ENCODE measurements around the gene NEK11. TPM values are rescaled to one million over a fixed set of nuclear protein-coding genes. Genes with fewer than 3 reads are reported as not detected.

NEK11 gene
- total and polyA plus RNA-seq, 2 donors (not counting 3 experiments of a cell fraction or from before 2014, with no cell fraction given), result 1.7 to 4.3 TPM

DNA sequence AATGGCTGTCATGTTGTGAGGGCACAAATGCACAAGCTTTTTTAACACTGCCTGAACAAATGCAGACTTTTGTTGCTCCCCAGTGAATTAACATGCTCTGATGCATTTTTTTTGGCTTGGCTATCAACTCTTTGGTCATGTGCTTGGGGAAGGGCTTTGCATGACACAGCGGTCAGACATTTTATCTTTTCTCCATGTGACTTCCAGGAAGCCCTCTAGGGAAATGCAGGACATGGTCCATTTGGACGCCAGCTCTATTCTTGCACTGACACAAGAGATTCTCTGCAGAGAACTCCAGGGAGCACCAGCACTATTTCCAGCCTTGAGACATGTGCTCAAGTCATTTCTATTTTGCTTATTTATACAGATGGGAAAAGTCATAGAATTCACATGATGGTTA, 46.2 kb downstream of the NEK11 start:
- dilution Hi-C loops (cut with MboI; ENCODE audit: extremely low pct_ligation_motif_present, low sequenced_read_pairs), result no loop called here
- H3K9me1 ChIP-seq (replicated peaks; ENCODE audit: control insufficient read depth, extremely low read depth, insufficient read depth, low read length), result no peaks in the 10 kb centered on the region
- H3K36me3 ChIP-seq (ENCODE audit: control insufficient read depth in 2 of 2, extremely low read depth in 1 of 2, insufficient read depth in 2 of 2, low read length in 2 of 2), result no peaks in the 10 kb centered on the region
- no peaks in the 10 kb centered on the region for H3K9me3 ChIP-seq (replicated peaks; ENCODE audit: control insufficient read depth, insufficient read depth, low read length)
- no peaks in the 10 kb centered on the region for H3K27me3 ChIP-seq (ENCODE audit: control insufficient read depth in 2 of 2, insufficient read depth in 2 of 2, low read length in 2 of 2)
- H3K79me2 ChIP-seq (ENCODE audit: control insufficient read depth, insufficient read depth, low read length), result no peaks in the 10 kb centered on the region
- DNase-seq (ENCODE audit: low read depth, low spot score), result no peak
- no peak overlapping the region for H3K9ac ChIP-seq (replicated peaks; ENCODE audit: extremely low read depth, insufficient read depth, low read length)
- H3K4me3 ChIP-seq (replicated peaks in 1 of 3; ENCODE audit: insufficient read depth in 1 of 3, low read depth in 1 of 3, low read length in 3 of 3), result no peak overlapping the region
- H2AFZ ChIP-seq (ENCODE audit: low read depth, low read length), result no peak overlapping the region
- H3K4me1 ChIP-seq (ENCODE audit: control insufficient read depth, extremely low read depth, insufficient read depth, low read length), result peaks cover 12% of the 10 kb centered on the region
- intact Hi-C loops (cut with micrococcal nuclease), result no loop called here
- ChIA-PET POLR2A (no interaction called here), CTCF (no interaction called here)
- BruUV-seq (replicated peaks), result no TSS peak
- no peak for FAIRE-seq
- H4K20me1 ChIP-seq (replicated peaks; ENCODE audit: control insufficient read depth, extremely low read depth, insufficient read depth, low read length), result no peaks in the 10 kb centered on the region
- H3K27ac ChIP-seq (ENCODE audit: insufficient read depth, low read depth, low read length), result no peak overlapping the region
- TF ChIP-seq CTCF (IDR thresholded peaks at IDR 0.05; ENCODE audit: extremely low read depth in 1 of 2, insufficient read depth in 1 of 2, low read depth in 1 of 2, low read length in 2 of 2), result no peak
- no peak overlapping the region for H3K4me2 ChIP-seq (ENCODE audit: insufficient read depth, low read length)

DNA sequence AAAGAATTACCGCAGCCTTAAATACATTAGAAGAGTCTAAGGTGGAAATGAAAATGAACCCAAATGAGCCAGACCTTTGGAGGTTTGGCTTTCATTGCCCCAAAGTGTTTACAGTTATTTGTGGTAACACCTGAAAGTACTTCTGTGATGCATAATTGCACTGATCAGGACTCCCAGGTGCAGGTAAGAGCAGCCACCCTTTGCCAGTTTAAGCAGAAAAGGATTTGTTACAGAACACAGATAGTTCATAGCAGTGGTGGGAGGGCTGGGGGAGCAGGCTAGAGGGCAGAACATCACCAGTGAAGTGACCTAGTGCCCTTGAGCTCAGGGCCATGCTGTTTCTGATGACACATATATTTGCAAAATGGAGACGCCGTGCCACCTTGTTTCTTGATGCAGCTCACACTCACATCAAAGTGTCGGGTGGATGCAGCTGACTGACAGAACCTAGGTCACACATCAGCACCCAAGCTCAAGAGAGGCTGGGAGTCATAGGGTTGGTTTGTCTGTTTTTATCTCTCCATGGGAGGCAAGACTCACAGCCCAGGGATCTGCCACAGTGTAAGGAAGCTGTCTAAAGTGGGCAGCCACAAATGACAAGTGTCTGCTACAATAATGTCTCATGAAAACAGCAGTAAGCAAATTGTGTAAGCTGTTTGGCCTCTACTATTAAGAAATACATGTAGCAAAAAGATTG, 49.1 kb downstream of the NEK11 start:
- no peaks in the 10 kb centered on the region for H4K20me1 ChIP-seq (replicated peaks; ENCODE audit: control insufficient read depth, extremely low read depth, insufficient read depth, low read length)
- no peak overlapping the region for H3K9ac ChIP-seq (replicated peaks; ENCODE audit: extremely low read depth, insufficient read depth, low read length)
- POLR2A ChIA-PET, result no interaction called here
- dilution Hi-C loops (cut with MboI; ENCODE audit: extremely low pct_ligation_motif_present, low sequenced_read_pairs), result no loop called here
- no peaks in the 10 kb centered on the region for H3K9me1 ChIP-seq (replicated peaks; ENCODE audit: control insufficient read depth, extremely low read depth, insufficient read depth, low read length)
- TF ChIP-seq POLR2AphosphoS5 (IDR thresholded peaks at IDR 0.05; ENCODE audit: insufficient read depth, low read depth, low read length) (no peak), JUN (IDR thresholded peaks at IDR 0.05; ENCODE audit: borderline replicate concordance, insufficient read depth, insufficient read length, low read depth) (no peak), FOS (IDR thresholded peaks at IDR 0.05; ENCODE audit: borderline replicate concordance, insufficient read depth, low read length) (no peak)
- intact Hi-C loops (cut with micrococcal nuclease), result no loop called here
- no TSS peak for BruUV-seq (replicated peaks)
- CTCF ChIA-PET, result interaction anchor here (1.9 kb wide), 1 partner anchor 8 kb away, joined by 7 read pairs; no protein-coding TSS in a partner anchor
- no peak for DNase-seq (ENCODE audit: low read depth, low spot score)
- H3K36me3 ChIP-seq (ENCODE audit: control insufficient read depth in 2 of 2, extremely low read depth in 1 of 2, insufficient read depth in 2 of 2, low read length in 2 of 2), result no peaks in the 10 kb centered on the region
- H3K27ac ChIP-seq (ENCODE audit: insufficient read depth, low read depth, low read length), result no peak overlapping the region
- no peaks in the 10 kb centered on the region for H3K9me3 ChIP-seq (replicated peaks; ENCODE audit: control insufficient read depth, insufficient read depth, low read length)
- no peak overlapping the region for H2AFZ ChIP-seq (ENCODE audit: low read depth, low read length)
- H3K4me2 ChIP-seq (ENCODE audit: insufficient read depth, low read length), result no peak overlapping the region
- no peaks in the 10 kb centered on the region for H3K27me3 ChIP-seq (ENCODE audit: control insufficient read depth in 2 of 2, insufficient read depth in 2 of 2, low read length in 2 of 2)
- no peak overlapping the region for H3K4me3 ChIP-seq (replicated peaks in 1 of 3; ENCODE audit: insufficient read depth in 1 of 3, low read depth in 1 of 3, low read length in 3 of 3)
- FAIRE-seq, result no peak
- H3K79me2 ChIP-seq (ENCODE audit: control insufficient read depth, insufficient read depth, low read length), result no peaks in the 10 kb centered on the region
- H3K4me1 ChIP-seq (ENCODE audit: control insufficient read depth, extremely low read depth, insufficient read depth, low read length), result peaks cover 12% of the 10 kb centered on the region
